ENCODE measurements around the gene TXNRD2.
"Not testable (repeated sequence)": the region's sequence is repeated elsewhere in the genome, so short reads cannot be mapped to it uniquely, and the experiment has no call there.

The TXNRD2 gene

DNA sequence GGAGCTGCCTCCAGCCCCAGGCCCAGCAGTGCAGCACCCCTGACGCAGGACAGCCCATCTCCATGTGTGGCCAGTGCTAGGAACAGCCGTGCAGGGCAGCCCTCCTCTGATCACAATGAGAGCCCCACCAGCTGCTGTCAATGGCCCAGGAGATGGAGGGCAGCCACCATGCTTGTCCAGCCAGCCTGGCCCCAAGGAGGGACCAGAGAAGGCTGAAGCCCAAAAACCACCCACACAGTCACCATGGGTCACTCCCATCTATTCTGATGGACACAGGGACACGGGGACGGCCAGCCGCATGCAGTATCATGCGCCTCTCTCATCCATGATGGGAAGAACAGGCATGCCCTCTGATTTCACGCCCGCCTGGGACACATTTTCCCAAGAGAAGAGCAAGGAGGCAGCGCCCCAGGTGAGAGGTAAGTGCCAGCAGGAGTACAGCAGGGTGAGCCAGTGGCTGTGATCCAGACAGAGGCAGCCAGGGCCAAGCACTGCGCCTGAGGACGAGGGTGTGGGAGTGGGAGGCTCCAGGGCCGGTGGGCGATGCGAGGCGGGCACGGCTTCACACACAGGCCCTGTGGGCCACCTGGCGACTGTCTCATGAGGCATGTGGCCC lies 53.4 kb downstream of the TXNRD2 start:
- Histone ChIP-seq H3K4me1 (ENCODE audit: control insufficient read depth, insufficient read depth, low read length) (peaks cover 4% of the 10 kb centered on the region), H3K4me3 (ENCODE audit: low read length in 2 of 2) (no peak overlapping the region), H3K27me3 (ENCODE audit: control insufficient read depth in 1 of 2, insufficient read depth in 2 of 2, low read length in 2 of 2) (no peaks in the 10 kb centered on the region), H3K36me3 (ENCODE audit: control insufficient read depth in 2 of 2, insufficient read depth in 2 of 2, low read length in 2 of 2) (no peaks in the 10 kb centered on the region), H3K9me3 (ENCODE audit: control insufficient read depth in 2 of 2, low read length in 2 of 2) (no peaks in the 10 kb centered on the region), H3K9ac (ENCODE audit: low read length in 2 of 2) (no peak overlapping the region), H3K27ac (ENCODE audit: low read length) (no peak overlapping the region)

DNA sequence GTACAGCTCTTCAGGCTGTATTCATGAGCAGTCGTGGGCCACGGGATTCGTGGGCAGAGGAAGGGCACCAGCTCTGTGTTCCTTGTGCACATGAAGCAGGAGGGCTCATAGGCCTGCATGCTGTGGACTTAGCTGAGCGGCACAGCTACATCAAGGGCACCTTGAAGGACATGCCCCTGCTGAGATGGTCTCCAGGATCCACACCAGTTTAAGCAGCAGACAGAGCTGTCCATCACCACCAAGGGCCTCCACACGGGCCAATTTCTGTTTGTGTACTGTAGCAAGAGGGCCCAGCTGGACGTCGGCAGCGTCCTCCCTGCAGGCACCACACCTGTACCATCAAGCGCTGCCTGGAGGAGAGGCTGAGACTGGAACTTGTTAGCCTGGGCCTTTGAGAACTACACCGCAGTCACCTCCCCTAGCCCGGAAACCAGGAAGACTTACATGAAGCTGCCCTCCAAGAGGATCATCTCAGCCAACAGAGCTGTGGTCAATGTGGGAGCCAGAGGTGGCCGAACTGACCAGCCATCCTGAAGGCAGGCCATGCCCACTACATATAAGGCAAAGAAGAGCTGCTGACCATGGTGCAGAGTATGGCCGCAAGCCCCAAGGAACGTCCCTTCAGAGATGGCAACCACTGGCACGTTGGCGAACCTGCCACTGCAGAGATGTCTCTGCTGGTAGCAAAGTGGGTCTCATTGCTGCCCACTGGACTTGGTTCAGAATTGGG lies 54.2 kb downstream of the TXNRD2 start:
- Histone ChIP-seq H3K27ac (ENCODE audit: low read length) (no peak overlapping the region), H3K27me3 (ENCODE audit: control insufficient read depth in 1 of 2, insufficient read depth in 2 of 2, low read length in 2 of 2) (no peaks in the 10 kb centered on the region), H3K9me3 (ENCODE audit: control insufficient read depth in 2 of 2, low read length in 2 of 2) (no peaks in the 10 kb centered on the region), H3K9ac (ENCODE audit: low read length in 2 of 2) (no peak overlapping the region), H3K36me3 (ENCODE audit: control insufficient read depth in 2 of 2, insufficient read depth in 2 of 2, low read length in 2 of 2) (no peaks in the 10 kb centered on the region), H3K4me3 (ENCODE audit: low read length in 2 of 2) (no peak overlapping the region), H3K4me1 (ENCODE audit: control insufficient read depth, insufficient read depth, low read length) (peaks cover 7% of the 10 kb centered on the region)

DNA sequence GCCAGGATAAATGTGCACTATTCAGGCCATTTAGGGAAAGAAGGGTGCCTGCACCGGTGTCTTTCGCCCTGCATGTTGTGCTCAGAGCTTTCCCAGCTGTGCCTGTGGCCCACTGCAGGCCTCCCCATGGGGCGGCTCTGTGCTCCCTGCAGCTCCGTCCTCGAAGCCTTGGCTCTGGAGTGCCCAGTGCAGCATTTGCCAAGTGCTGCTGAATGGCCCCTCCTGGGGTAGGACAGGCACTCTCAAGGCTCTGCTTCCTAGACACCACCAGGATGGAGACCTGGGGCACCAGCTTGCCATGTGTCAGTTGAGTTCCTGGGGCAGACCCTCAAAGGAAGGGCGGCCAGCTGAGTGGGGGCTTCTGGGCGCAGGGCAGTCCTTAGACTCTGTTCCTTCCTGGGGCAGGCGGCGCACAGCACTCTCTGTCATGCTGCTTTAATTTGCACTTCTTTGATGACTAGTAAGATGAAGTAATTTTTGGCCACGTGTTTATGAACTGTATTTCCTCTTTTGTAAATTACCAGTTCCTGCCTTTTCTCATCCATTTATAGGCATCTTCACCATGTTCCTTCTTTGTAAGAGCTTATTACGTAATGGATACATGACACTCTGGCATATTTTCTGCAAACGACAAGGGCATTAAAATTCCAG lies 54.9 kb downstream of the TXNRD2 start:
- Histone ChIP-seq H3K9me3 (ENCODE audit: control insufficient read depth in 2 of 2, low read length in 2 of 2) (no peaks in the 10 kb centered on the region), H3K9ac (ENCODE audit: low read length in 2 of 2) (no peak overlapping the region), H3K27me3 (ENCODE audit: control insufficient read depth in 1 of 2, insufficient read depth in 2 of 2, low read length in 2 of 2) (no peaks in the 10 kb centered on the region), H3K36me3 (ENCODE audit: control insufficient read depth in 2 of 2, insufficient read depth in 2 of 2, low read length in 2 of 2) (no peaks in the 10 kb centered on the region), H3K27ac (ENCODE audit: low read length) (no peak overlapping the region), H3K4me1 (ENCODE audit: control insufficient read depth, insufficient read depth, low read length) (peaks cover 10% of the 10 kb centered on the region), H3K4me3 (ENCODE audit: low read length in 2 of 2) (no peak overlapping the region)

DNA sequence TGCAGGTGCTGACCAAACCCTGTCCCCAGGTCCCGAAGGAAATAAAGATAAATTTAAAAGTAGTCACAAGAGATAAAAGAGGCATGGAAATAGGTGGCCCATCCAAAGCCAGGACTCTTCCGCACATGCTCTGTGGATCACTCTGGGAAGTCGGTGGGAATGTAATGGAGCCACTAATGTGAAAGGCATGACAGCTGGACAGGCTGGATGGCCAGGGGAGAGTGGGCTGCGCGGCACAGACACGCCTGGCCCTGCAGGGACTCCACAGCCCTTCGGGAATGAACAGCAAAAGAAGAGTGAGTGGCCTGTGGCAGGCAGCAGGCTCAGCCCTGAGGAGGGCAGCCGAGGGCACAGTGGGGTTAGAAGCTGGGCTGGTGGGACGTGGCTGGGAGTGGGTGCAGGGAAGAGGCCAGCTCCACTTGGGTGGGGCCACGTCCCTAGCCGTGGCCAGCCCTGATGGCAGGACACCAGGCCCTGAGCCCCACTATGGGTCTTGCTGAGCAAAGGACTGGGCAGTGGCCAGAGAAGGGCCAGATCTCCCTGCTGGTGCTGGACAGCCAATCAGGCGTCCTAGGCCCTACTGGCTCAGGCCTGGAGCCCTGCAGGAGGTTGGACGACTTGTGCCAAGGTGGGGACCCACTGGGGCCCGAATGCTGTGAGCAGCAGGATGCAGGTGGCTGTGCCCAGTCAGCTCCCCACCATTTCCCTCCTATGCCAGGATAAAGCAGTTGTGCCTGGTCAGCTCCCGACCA lies 55.6 kb downstream of the TXNRD2 start:
- Histone ChIP-seq H3K9me3 (ENCODE audit: control insufficient read depth in 2 of 2, low read length in 2 of 2) (no peaks in the 10 kb centered on the region), H3K9ac (ENCODE audit: low read length in 2 of 2) (no peak overlapping the region), H3K4me3 (ENCODE audit: low read length in 2 of 2) (no peak overlapping the region), H3K36me3 (ENCODE audit: control insufficient read depth in 2 of 2, insufficient read depth in 2 of 2, low read length in 2 of 2) (no peaks in the 10 kb centered on the region), H3K4me1 (ENCODE audit: control insufficient read depth, insufficient read depth, low read length) (peaks cover 14% of the 10 kb centered on the region), H3K27me3 (ENCODE audit: control insufficient read depth in 1 of 2, insufficient read depth in 2 of 2, low read length in 2 of 2) (no peaks in the 10 kb centered on the region), H3K27ac (ENCODE audit: low read length) (no peak overlapping the region)

DNA sequence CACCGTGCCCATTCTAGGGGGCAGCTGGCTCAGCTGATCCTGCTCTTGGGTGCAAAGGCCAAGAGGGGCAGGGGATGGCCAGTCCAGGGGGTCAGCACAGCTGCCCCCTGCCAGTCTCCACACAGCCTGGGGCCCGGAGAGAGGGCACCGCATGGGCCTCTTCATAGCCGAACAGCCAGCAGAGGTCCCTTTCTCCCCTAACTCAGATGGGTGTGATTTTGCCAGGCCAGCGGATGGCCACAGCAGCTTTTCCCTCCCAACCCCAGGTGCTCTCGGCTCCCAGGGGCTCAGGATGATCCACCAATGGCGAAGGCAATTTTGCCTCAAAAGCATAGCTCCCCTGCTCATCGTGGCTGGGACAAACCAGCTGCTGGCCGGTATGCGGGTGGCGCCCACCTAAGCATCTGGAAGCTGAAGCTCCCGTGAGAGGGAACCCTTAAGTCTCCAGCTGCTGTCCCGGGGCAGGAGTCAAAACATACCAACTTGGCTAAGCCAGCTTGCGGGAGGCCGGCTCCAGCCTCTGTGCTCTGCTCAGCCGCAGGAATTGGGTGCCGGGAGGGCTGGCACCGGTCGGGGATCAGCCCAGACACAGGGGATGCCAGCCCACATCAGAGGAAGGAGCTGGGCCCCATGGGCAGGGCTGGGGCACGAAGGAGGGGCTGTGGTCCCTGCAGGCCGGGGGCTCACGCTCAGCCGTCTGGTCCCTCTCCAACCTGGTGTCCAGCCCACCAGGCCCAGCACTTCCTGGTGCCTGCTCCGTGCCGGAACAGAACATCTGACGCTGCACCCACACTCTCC lies 56.5 kb downstream of the TXNRD2 start:
- Histone ChIP-seq H3K9me3 (ENCODE audit: control insufficient read depth in 2 of 2, low read length in 2 of 2) (no peaks in the 10 kb centered on the region), H3K4me1 (ENCODE audit: control insufficient read depth, insufficient read depth, low read length) (peaks cover 23% of the 10 kb centered on the region), H3K36me3 (ENCODE audit: control insufficient read depth in 2 of 2, insufficient read depth in 2 of 2, low read length in 2 of 2) (no peaks in the 10 kb centered on the region), H3K4me3 (ENCODE audit: low read length in 2 of 2) (no peak overlapping the region), H3K27me3 (ENCODE audit: control insufficient read depth in 1 of 2, insufficient read depth in 2 of 2, low read length in 2 of 2) (no peaks in the 10 kb centered on the region), H3K9ac (ENCODE audit: low read length in 2 of 2) (no peak overlapping the region), H3K27ac (ENCODE audit: low read length) (no peak overlapping the region)

DNA sequence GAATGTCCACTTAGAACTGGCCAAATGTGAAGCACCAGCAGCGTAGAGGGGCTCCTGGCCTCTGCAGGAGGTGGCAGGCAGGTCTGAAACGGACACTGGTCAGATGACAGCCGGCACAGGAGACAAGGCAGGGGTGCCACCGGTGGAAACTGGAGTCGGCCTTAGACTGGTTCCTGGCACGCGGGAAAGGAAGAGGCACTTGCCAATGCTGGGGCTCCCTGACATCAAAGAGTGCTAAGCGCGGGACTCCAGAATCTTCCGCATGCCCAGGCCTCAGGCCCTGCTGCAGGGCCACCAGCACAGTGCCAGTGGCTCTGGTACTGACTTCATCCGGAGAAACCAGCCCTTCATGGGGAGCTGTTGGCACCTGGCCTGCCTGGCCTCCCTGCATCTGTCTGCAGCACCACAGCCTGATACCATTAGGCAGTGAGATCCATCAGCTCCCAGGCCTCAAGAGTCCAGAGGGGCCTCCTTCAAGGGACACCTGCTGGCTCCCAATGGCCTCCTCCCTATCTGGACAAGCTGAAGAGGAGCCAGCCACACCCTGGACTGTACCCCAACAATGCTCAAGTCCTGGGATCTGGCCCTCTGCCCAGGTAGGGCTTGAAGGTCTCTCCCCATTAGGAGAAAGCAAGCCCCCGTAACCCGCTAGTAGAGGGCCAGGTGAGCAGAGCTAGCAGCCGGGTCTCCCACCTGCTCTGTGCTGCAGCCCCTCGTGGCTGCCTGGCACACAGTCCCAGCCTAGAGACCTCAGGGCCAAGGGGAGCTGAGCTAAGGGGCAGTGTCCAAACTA lies 57.3 kb downstream of the TXNRD2 start:
- Histone ChIP-seq H3K27ac (ENCODE audit: low read length) (no peak overlapping the region), H3K9ac (ENCODE audit: low read length in 2 of 2) (no peak overlapping the region), H3K4me3 (ENCODE audit: low read length in 2 of 2) (no peak overlapping the region), H3K9me3 (ENCODE audit: control insufficient read depth in 2 of 2, low read length in 2 of 2) (no peaks in the 10 kb centered on the region), H3K27me3 (ENCODE audit: control insufficient read depth in 1 of 2, insufficient read depth in 2 of 2, low read length in 2 of 2) (no peaks in the 10 kb centered on the region), H3K36me3 (ENCODE audit: control insufficient read depth in 2 of 2, insufficient read depth in 2 of 2, low read length in 2 of 2) (no peaks in the 10 kb centered on the region), H3K4me1 (ENCODE audit: control insufficient read depth, insufficient read depth, low read length) (peaks cover 23% of the 10 kb centered on the region)

DNA sequence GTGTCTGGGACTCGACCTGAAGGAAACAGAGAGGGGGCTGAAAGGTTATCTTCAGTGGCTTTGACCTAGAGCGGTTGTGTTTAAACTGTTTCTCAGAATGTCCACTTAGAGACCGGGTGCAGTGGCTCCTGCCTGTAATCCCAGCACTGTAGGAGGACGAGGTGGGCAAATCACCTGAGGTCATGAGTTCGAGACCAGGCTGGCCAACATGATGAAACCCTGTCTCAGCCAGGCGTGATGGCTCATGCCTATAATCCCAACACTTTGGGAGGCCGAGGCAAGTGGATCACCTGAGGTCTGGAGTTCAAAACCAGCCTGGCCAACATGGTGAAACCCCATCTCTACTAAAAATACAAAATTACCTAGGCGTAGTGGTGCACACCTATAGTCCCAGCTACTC lies 58.2 kb downstream of the TXNRD2 start:
- not testable (repeated sequence) for H3K36me3 ChIP-seq (ENCODE audit: control insufficient read depth in 2 of 2, insufficient read depth in 2 of 2, low read length in 2 of 2); H3K9ac ChIP-seq (ENCODE audit: low read length in 2 of 2); H3K9me3 ChIP-seq (ENCODE audit: control insufficient read depth in 2 of 2, low read length in 2 of 2); H3K27ac ChIP-seq (ENCODE audit: low read length); H3K4me3 ChIP-seq (ENCODE audit: low read length in 2 of 2); H3K27me3 ChIP-seq (ENCODE audit: control insufficient read depth in 1 of 2, insufficient read depth in 2 of 2, low read length in 2 of 2)
- H3K4me1 ChIP-seq (ENCODE audit: control insufficient read depth, insufficient read depth, low read length): peaks cover 23% of the 10 kb centered on the region

DNA sequence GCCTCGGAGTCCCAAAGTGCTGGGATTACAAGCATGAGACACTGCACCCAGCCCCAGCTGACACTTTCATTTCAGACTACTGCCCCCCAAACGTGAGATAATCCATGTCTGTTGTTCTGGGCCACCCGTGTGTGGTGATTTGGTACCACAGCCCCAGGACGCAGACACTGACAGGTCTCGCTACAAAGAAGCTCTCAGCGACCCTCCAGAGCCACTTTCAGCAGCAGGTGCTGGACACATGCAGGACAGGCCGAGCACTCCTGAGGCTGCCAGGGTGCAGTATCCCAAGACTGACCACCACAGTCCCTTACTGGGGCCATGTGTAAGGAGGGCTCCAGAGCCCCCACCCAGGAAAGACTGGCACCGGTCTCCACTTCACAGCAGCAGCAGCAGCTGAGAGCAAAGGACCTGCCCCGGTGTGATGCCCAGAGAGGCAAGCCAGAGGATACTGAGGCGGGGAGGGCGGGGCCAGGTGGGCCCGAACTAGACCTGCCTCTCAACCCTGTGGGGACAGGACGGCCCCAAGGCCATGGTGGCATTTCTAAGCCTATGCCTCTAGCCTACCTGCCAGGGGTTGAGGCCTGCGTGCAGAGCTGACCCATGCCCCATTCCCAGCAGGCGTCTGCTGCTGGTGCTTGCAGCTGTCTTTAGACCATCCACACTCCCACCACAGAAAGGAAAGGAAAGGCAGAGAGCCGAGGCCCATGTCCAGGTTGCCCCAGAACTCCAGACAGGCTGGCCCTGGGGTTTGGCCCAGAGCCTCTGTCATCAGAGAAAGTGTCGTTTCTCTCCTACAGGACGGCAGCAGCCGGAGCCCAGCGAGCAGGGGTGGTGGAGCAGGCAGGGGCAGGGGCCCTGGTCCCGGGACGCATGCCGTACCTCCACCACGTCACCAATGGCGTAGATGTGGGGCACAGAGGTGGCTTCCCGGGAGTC lies 58.9 kb downstream of the TXNRD2 start:
- no peak overlapping the region for H3K4me3 ChIP-seq (ENCODE audit: low read length in 2 of 2)
- peaks cover 0 to 3% of the 10 kb centered on the region in 2 donors for H3K36me3 ChIP-seq (ENCODE audit: control insufficient read depth in 2 of 2, insufficient read depth in 2 of 2, low read length in 2 of 2)
- no peaks in the 10 kb centered on the region for H3K27me3 ChIP-seq (ENCODE audit: control insufficient read depth in 1 of 2, insufficient read depth in 2 of 2, low read length in 2 of 2)
- no peak overlapping the region for H3K27ac ChIP-seq (ENCODE audit: low read length)
- no peaks in the 10 kb centered on the region for H3K9me3 ChIP-seq (ENCODE audit: control insufficient read depth in 2 of 2, low read length in 2 of 2)
- peaks cover 23% of the 10 kb centered on the region for H3K4me1 ChIP-seq (ENCODE audit: control insufficient read depth, insufficient read depth, low read length)
- no peak overlapping the region for H3K9ac ChIP-seq (ENCODE audit: low read length in 2 of 2)
